ENCODE measurements around the gene SFXN4.
"Not testable (repeated sequence)": the region's sequence is repeated elsewhere in the genome, so short reads cannot be mapped to it uniquely, and the experiment has no call there.

The SFXN4 gene

GRCh38 chr10:119190353-119190752, 24.8 kb upstream of the SFXN4 start:
- DNase-seq: no peak

DNA sequence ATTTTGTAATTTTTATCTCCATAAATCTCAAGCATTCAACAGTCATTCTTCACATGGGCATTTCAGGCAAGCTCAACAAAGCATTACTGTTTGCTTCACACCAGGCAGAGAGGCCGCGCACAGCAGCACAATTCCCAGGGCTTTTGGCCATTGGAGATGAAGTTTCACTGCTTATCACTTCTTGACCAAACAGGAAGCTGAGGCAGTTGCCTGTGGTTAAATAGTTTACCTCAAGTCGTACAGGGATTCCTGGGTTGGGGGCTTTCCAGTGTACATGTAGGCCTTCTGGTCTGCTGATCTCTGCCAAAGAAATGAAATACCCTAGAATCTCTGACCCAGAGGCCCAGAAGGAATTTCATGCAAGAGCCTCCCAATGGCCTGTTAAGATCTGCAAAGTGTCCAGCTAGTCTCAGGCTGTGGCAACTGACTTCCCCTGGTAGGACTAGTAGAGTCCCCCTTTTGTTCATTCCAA, 24.3 kb upstream of the SFXN4 start:
- DNase-seq: peak in 8 of 14 donors; percentile 6 to 36 (median 16)

- no peak for DNase-seq
These were observed 18.3 kb upstream of the SFXN4 start for GRCh38 chr10:119183664-119184412.

DNA sequence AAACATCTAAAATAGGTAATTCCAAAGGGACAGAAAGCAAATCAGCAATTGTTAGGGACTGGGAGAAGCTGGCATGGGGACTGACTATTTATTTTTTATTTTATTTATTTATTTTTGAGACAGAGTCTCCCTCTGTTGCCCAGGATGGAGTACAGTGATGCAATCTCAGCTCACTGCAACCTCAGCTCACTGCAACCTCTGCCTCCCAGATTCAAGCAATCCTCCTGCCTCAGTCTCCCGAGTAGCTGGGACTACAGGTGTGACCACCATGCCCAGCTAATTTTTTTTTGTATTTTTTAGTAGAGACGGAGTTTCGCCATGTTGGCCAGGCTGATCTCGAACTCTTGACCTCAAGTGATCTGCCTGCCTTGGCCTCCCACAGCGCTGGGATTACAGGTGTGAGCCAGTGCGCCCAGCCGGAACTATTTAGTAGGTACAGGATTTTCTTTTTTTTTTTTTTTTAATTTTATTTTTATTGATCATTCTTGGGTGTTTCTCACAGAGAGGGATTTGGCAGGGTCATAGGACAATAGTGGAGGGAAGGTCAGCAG, 15.4 kb upstream of the SFXN4 start:
- not testable (repeated sequence) for DNase-seq

DNA sequence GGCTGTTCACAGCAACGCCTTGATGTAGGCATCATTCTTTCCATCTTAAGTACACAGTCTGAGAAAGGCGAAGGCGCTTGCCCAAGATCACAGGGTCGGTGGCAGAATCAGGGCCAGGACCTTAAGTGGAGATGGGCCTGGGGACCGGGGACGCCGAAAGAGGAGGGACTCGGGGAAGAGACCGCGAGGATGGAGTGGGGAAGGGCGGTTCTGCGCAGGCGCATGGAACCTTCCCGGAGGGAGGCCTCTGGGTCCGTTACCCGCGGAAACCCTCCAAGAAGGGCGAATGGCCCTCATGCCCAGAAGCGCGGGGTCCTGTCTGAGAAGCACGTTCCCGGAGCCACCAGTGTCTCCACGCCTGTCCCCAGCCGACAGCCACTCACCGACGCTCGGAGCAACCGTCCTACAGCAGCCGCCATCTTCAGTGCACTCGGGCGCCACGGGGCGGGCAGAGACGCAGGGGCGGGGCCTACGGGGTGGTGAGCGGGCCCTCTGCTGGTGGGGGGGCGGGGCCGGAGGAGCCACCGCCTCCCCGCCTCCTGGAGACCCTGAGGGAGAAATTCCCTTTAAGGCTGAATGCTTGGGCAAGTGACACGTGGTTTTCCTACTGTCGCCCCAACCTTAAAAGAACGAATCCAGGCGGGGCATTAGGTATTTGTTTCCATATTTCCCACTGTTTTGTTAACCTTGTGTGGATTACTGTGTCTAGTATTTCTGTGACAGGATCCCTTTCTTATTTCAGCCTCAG, 13.0 kb upstream of the SFXN4 start, which contains the start of gene PRDX3:
TSS of gene PRDX3 (minus strand) at position 441 of the 748 bp plus-strand sequence. CDS start at position 419, 22 bp downstream.
- DNase-seq: peak; percentile 63 to 99 (median 94)

DNA sequence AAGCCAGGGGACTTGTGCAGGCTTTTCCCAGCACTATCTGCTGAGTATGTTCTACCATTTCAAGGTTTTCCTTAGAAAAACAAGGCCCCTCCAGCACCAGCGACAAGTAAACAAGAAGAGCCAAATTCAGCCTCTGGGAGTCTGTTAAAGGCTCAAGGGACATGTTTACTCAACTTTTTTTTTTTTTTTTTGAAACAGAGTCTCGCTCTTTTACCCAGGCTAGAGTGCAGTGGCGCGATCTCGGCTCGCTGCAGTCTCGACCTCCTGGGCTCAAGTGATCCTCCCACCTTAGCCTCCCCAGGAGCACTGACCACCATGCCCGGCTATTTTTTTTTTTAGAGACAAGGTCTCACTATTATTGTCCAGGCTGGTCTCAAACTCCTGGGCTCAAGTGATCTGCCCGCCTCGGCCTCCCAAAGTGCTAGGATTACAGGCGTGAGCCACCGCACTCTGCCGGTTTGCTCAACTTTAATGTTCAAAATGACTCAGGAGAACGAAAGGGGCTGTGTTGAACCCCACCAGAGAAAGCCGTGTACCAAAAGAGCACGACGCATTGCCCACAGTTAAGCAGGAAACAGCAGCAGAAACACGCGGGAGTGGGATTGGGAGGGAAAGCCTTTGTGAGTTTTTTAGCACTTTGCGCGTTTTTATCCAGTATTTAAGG, 12.3 kb upstream of the SFXN4 start:
- no peak for DNase-seq

- no peak for DNase-seq
These were observed 10.7 kb upstream of the SFXN4 start for GRCh38 chr10:119176166-119176565.

DNA sequence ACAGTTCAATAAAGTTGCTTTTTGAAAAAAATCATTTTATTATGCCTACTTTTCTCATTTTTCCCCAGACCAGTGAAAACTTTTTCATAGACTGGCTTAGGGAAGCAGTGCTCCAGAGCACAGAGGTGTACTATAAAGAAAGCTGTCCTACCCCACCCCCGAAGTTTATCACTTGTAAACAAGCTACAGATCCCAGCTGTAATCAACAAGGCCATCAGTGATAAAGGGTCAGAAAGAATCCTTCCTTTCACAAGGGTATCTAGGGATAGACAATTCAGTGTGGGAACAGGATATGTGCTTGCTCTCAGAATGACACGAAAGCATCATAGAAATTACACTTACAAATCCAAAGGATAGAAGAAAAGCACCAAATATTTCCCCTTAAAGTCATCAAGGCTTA, 8.6 kb upstream of the SFXN4 start:
- no peak for DNase-seq

DNA sequence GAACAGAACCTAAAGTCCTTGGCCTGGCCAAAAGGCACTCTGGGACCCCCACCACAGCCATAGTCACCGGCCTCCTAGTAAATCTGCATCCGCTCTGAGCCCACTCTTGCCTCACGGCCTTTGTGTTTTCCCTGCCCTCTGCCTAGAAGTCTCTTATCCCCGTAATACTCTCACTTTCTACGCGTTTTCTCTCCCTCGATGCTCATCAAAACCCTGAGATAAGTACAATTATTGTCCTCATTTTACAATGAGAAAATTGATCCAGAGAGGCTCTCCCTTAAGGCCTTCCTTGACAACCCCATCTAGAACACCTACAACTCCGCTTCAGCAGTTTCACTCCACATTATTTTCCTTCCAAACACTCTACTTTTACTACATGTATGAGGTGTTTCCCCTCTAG, 1.5 kb upstream of the SFXN4 start:
- DNase-seq: no peak

- DNase-seq: no peak
These were observed 1.1 kb upstream of the SFXN4 start for GRCh38 chr10:119166564-119166963.

DNA sequence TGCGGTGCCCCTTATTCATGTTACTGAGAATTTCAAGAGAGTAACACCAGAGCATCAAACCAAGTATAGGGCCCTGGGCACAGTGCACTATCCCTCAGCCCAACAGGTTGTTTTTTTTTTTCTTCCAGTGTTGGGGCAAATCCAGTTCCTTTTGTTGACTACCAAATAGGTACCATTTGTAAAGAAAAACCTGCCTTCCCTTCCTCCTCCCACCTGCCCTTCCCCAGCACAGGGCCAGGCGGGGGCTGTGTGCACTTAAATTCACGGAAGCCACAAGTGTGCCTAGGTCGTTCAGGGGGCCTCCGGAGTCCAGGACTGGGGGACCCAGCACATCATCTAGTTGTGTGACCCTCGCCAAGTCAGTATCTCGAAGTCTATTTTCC, 595 bp upstream of the SFXN4 start:
- DNase-seq: no peak

- DNase-seq: no peak
These were observed 2.9 kb downstream of the SFXN4 start for GRCh38 chr10:119162452-119163092.

- DNase-seq: peak in 5 of 14 donors; percentile 9 to 43 (median 22)
These were observed 3.6 kb downstream of the SFXN4 start for GRCh38 chr10:119161680-119162451.

GRCh38 chr10:119159332-119159731, 6.2 kb downstream of the SFXN4 start:
- DNase-seq: no peak

DNA sequence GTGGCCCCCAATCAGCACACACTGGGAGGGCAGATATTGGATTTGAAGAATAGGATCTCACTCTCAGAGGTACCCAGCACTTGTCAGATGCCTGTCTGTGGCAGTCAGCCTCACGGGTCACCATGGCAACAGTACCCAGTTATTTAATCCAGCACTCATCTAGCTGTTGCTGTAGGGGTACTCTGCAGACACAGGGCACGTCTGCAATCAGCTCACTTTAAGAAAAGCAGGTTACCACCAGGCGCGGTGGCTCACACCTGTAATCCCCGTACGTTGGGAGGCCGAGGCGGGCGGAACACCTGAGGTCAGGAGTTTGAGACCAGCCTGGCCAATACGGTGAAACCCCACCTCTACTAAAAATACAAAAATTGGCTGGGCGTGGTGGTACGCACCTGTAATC, 11.9 kb downstream of the SFXN4 start:
- DNase-seq: no peak

DNA sequence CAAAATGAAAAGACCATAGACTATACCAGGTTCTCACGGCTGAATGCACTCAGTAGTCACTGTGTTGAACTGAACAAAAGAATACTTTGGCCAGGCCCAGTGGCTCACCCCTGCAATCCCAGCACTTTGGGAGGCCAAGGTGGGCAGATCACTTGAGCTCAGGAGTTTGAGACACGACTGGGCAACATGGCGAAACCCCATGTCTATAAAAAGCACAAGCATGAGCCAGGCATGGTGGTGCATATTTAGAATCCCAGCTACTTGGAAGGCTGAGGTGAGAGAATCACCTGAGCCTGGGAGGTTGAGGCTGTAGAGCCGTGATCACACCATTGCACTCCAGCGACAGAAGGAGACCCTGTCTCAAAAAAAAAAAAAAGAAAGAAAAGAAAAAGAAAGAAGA, 12.5 kb downstream of the SFXN4 start:
- DNase-seq: no peak

DNA sequence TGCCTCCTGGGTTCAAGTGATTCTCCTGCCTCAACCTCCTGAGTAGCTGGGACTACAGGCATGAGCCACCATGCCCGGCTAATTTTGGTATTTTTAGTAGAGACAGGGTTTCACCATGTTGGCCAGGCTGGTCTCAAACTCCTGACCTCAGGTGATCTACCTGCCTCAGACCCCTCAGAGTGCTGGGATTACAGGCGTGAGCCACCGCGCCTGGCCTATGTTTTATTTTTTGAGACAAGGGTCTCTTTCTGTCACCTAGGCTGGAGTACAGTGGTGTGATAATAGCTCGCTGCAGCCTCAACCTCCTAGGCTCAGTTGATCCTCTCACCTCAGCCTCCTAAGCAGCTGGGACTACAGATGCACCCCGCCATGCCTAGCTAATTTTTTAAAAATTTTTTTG, 13.9 kb downstream of the SFXN4 start:
- not testable (repeated sequence) for DNase-seq

DNA sequence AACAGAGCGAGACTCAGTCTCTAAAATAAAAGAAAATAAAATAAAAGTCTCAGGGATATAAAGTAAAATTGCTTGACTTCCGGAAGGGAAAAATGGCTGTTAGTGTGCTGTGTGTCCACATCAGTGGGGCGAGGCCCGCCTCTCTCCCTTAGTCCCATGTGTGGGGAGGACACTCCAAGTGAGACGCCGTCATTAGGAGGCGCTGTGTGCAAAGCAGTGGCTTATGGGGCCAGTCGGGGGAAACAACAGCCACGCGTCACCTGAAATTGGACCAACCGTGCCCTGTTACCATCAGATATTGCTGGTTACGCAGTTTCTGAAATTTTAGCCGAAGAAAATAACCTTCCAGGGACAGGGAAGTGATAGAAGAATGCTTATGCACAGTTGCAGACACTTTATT, 15.8 kb downstream of the SFXN4 start:
- no peak for DNase-seq

- DNase-seq: no peak
These were observed 16.4 kb downstream of the SFXN4 start for GRCh38 chr10:119149157-119149556.

GRCh38 chr10:119143657-119144056, 21.9 kb downstream of the SFXN4 start:
- no peak for DNase-seq

- DNase-seq: no peak
These were observed 24.8 kb downstream of the SFXN4 start for GRCh38 chr10:119140603-119141245.
